ENCODE measurements around the gene MERTK. TPM values are rescaled to one million over a fixed set of nuclear protein-coding genes. Genes with fewer than 3 reads are reported as not detected.
A peak's percentile ranks its signal among the peaks of the same experiment; 100 is the strongest.

Gene MERTK
- total and polyA plus RNA-seq, 2 of the 13 experiments (the other 11 are each of a cell fraction or from before 2014, with no cell fraction given), result 37.3 to 44.7 TPM

DNA sequence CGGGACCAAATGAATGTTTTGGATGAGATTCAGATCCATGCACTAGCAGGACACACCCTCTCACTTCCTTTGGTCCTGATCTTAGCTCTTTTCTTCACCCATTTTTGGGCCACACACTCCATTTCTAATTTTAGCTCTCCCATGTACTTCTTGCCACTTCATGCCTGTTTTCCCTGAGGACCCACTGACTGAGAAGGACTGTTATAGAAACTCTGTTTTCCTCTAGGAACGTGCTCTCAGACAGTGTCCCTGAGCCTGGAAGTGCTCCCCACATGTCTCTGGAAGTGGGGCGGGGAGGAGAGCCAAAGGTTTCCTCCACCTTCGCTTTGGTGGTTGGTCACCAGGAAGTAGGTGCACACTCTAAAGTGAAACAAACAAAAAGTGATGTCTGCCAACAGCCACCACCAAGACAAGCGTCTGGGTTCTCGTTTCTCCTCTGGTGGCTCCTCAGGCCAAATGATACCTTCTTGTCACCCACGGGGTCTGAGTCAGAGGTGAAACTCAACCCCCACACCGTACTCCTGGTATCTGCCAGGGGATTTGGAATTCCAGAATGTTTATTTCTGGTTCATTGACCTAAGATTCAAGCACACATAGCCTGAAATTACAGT, 74.7 kb downstream of the MERTK start:
- no TSS peak for BruUV-seq (replicated peaks)
- Histone ChIP-seq H3K9me3 (ENCODE audit: low read length) (no peaks in the 10 kb centered on the region), H3K4me3 (replicated peaks in 1 of 3; ENCODE audit: insufficient read depth in 1 of 3, low read depth in 2 of 3, low read length in 3 of 3) (no peak overlapping the region), H3K4me2 (ENCODE audit: low read depth, low read length) (no peak overlapping the region), H3K4me1 (ENCODE audit: insufficient read depth, low read length) (peaks cover 31% of the 10 kb centered on the region), H3K9ac (ENCODE audit: insufficient read depth, low read depth, low read length) (no peak overlapping the region), H3K79me2 (ENCODE audit: insufficient read depth, low read length) (no peaks in the 10 kb centered on the region), H2AFZ (ENCODE audit: low read length) (no peak overlapping the region), H4K20me1 (ENCODE audit: insufficient read depth, low read length) (no peaks in the 10 kb centered on the region), H3K36me3 (replicated peaks in 1 of 2; ENCODE audit: control insufficient read depth in 1 of 2, insufficient read depth in 2 of 2, low read length in 2 of 2) (peaks cover 20 to 68% of the 10 kb centered on the region in 2 experiments), H3K27me3 (ENCODE audit: control insufficient read depth in 1 of 2, insufficient read depth in 2 of 2, low read length in 2 of 2) (no peaks in the 10 kb centered on the region), H3K27ac (ENCODE audit: extremely low read length, insufficient read depth, low read length) (no peak overlapping the region)
- DNase-seq (ENCODE audit: low spot score), result no peak
- TF ChIP-seq KLF6 (CRISPR knock-in tag; IDR thresholded peaks at IDR 0.05), result no peak
- TF ChIP-seq ZNF263 (CRISPR knock-in tag; IDR thresholded peaks at IDR 0.05), result peak; percentile 81
- no peak for TF ChIP-seq ARNT2 (CRISPR knock-in tag; IDR thresholded peaks at IDR 0.05; ENCODE audit: low read depth)
- FAIRE-seq, result no peak
- ATAC-seq, result no peak
- 90% methylated on average over 8 of the region's 8 CpGs for WGBS (ENCODE audit: low lambda C conversion rate)
- in situ Hi-C loops (cut with HindIII; ENCODE audit: extremely low pct_ligation_motif_present, low pct_unique_long_range_greater_than_20kb) (no loop called here), intact Hi-C loops (cut with micrococcal nuclease; ENCODE audit: unreplicated experiment) (no loop called here)
- ChIA-PET POLR2A (no interaction called here), CTCF (ENCODE audit: low intra/inter-chr PET ratio, low total read pairs) (no interaction called here)

DNA sequence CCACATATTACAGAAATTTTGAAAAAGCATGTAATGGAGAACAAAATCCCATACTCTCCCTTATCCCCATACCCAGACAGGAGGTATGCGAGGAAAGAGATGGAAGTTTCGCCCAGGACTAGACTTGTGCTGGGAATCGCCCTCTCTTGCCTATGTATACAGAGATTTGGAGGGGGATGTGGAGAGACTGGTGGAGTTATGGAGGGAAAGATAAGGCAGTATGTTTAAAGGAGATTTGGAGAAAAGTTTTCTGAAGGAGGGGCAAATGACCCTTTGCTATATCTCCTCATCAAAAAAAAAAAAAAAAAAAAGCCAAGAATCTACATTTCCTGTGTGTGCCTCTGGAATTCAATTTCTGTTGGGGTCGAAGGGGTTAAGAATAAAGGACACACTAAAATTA, 75.3 kb downstream of the MERTK start:
- intact Hi-C loops (cut with micrococcal nuclease; ENCODE audit: unreplicated experiment), result no loop called here
- no TSS peak for BruUV-seq (replicated peaks)
- in situ Hi-C loops (cut with HindIII; ENCODE audit: extremely low pct_ligation_motif_present, low pct_unique_long_range_greater_than_20kb), result no loop called here

More for the DNA sequence above, 75.3 kb downstream of the MERTK start:
- Histone ChIP-seq H3K4me3 (replicated peaks in 1 of 3; ENCODE audit: insufficient read depth in 1 of 3, low read depth in 2 of 3, low read length in 3 of 3) (no peak overlapping the region), H3K79me2 (ENCODE audit: insufficient read depth, low read length) (no peaks in the 10 kb centered on the region), H3K9ac (ENCODE audit: insufficient read depth, low read depth, low read length) (no peak overlapping the region), H3K36me3 (replicated peaks in 1 of 2; ENCODE audit: control insufficient read depth in 1 of 2, insufficient read depth in 2 of 2, low read length in 2 of 2) (peaks cover 18 to 62% of the 10 kb centered on the region in 2 experiments), H2AFZ (ENCODE audit: low read length) (no peak overlapping the region), H3K27ac (ENCODE audit: extremely low read length, insufficient read depth, low read length) (no peak overlapping the region), H3K4me2 (ENCODE audit: low read depth, low read length) (no peak overlapping the region), H3K4me1 (ENCODE audit: insufficient read depth, low read length) (peaks cover 31% of the 10 kb centered on the region), H3K9me3 (ENCODE audit: low read length) (no peaks in the 10 kb centered on the region), H4K20me1 (ENCODE audit: insufficient read depth, low read length) (no peaks in the 10 kb centered on the region), H3K27me3 (ENCODE audit: control insufficient read depth in 1 of 2, insufficient read depth in 2 of 2, low read length in 2 of 2) (no peaks in the 10 kb centered on the region)
- ChIA-PET POLR2A (no interaction called here), CTCF (ENCODE audit: low intra/inter-chr PET ratio, low total read pairs) (no interaction called here)
- WGBS (ENCODE audit: low lambda C conversion rate), result 98% methylated on average over 4 of the region's 4 CpGs
- TF ChIP-seq, protein P1, sequence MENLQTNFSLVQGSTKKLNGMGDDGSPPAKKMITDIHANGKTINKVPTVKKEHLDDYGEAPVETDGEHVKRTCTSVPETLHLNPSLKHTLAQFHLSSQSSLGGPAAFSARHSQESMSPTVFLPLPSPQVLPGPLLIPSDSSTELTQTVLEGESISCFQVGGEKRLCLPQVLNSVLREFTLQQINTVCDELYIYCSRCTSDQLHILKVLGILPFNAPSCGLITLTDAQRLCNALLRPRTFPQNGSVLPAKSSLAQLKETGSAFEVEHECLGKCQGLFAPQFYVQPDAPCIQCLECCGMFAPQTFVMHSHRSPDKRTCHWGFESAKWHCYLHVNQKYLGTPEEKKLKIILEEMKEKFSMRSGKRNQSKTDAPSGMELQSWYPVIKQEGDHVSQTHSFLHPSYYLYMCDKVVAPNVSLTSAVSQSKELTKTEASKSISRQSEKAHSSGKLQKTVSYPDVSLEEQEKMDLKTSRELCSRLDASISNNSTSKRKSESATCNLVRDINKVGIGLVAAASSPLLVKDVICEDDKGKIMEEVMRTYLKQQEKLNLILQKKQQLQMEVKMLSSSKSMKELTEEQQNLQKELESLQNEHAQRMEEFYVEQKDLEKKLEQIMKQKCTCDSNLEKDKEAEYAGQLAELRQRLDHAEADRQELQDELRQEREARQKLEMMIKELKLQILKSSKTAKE (CRISPR knock-in tag; IDR thresholded peaks at IDR 0.05; ENCODE audit: borderline replicate concordance), result no peak
- TF ChIP-seq ZNF772 (CRISPR knock-in tag; IDR thresholded peaks at IDR 0.05) (no peak), NCOA1 (CRISPR knock-in tag; IDR thresholded peaks at IDR 0.05) (no peak)
- FAIRE-seq (no peak), DNase-seq (ENCODE audit: low spot score) (no peak), ATAC-seq (no peak)
